DMS79 (cell line): ENCODE results near the gene SCAANT1.

Source experiments
- DNase-seq: peaks from one replicate; lab custom pipeline; 2025; lab: John Stamatoyannopoulos, UW

Gene SCAANT1

GRCh38 chr3:63934041-63934866, 22.1 kb upstream of the SCAANT1 start:
- DNase-seq = no peak

- no peak for DNase-seq
These were observed 21.3 kb upstream of the SCAANT1 start for GRCh38 chr3:63933459-63933858.

- no peak for DNase-seq
These were observed 20.5 kb upstream of the SCAANT1 start for GRCh38 chr3:63932509-63933212.

- DNase-seq = no peak
These were observed 19.1 kb upstream of the SCAANT1 start for GRCh38 chr3:63931290-63931689.

GRCh38 chr3:63927422-63928280, 15.5 kb upstream of the SCAANT1 start:
- DNase-seq = no peak

- no peak for DNase-seq
These were observed 14.1 kb upstream of the SCAANT1 start for GRCh38 chr3:63926309-63926708.

GRCh38 chr3:63922491-63923199, 10.5 kb upstream of the SCAANT1 start:
- no peak for DNase-seq

GRCh38 chr3:63921741-63922482, 9.7 kb upstream of the SCAANT1 start:
- no peak for DNase-seq

- DNase-seq = no peak
These were observed 7.8 kb upstream of the SCAANT1 start for GRCh38 chr3:63920001-63920400.

GRCh38 chr3:63918321-63918720, 6.1 kb upstream of the SCAANT1 start:
- no peak for DNase-seq

GRCh38 chr3:63914312-63914711, 2.1 kb upstream of the SCAANT1 start:
- DNase-seq = no peak

- no peak for DNase-seq
These were observed 795 bp upstream of the SCAANT1 start for GRCh38 chr3:63912768-63913588.

- DNase-seq = no peak
These were observed 692 bp downstream of the SCAANT1 start for GRCh38 chr3:63911509-63911872.

GRCh38 chr3:63910891-63911290, 1.3 kb downstream of the SCAANT1 start:
- DNase-seq = no peak

GRCh38 chr3:63910001-63910400, 2.2 kb downstream of the SCAANT1 start:
- no peak for DNase-seq

GRCh38 chr3:63909431-63909830, 2.8 kb downstream of the SCAANT1 start:
- no peak for DNase-seq

- DNase-seq = no peak
These were observed 3.4 kb downstream of the SCAANT1 start for GRCh38 chr3:63908776-63909175.

GRCh38 chr3:63908081-63908736, 4.0 kb downstream of the SCAANT1 start:
- no peak for DNase-seq

GRCh38 chr3:63905731-63906620, 6.2 kb downstream of the SCAANT1 start:
- DNase-seq = no peak
